Transverse colon (tissue), 3 donors: ENCODE data around the gene BRME1.

Experiments
- CTCF ChIP-seq, 5 experiments: fragments of 200-600 bp in 3 of 5; fragments of 450-650 bp in 2 of 5; sonication (generic) in 3 of 5; IDR thresholded peaks; 1 replicate in 2 of 5; 2 replicates in 3 of 5; pipeline ENCODE4 v1.5.1; 2016 to 2017; ENCODE audit warnings: antibody characterized with exemption in 5 of 5, inconsistent platforms in 3 of 5, mild to moderate bottlenecking in 2 of 5, moderate library complexity in 1 of 5
- POLR2A ChIP-seq: fragments of 450-650 bp; IDR thresholded peaks from one replicate; pipeline ENCODE4 v1.6.1; 2016; ENCODE audit warnings: antibody characterized with exemption, mild to moderate bottlenecking, moderate library complexity

- TF ChIP-seq CTCF (IDR thresholded peaks at IDR 0.05) (peak in 3 of 5 experiments; percentile 8 to 31 (median 26)), POLR2A (no peak)
Observed at GRCh38 chr19:13872695-13873389, 33.1 kb downstream of the BRME1 start.
